ENCODE data around the gene ARL5B.

Gene ARL5B

DNA sequence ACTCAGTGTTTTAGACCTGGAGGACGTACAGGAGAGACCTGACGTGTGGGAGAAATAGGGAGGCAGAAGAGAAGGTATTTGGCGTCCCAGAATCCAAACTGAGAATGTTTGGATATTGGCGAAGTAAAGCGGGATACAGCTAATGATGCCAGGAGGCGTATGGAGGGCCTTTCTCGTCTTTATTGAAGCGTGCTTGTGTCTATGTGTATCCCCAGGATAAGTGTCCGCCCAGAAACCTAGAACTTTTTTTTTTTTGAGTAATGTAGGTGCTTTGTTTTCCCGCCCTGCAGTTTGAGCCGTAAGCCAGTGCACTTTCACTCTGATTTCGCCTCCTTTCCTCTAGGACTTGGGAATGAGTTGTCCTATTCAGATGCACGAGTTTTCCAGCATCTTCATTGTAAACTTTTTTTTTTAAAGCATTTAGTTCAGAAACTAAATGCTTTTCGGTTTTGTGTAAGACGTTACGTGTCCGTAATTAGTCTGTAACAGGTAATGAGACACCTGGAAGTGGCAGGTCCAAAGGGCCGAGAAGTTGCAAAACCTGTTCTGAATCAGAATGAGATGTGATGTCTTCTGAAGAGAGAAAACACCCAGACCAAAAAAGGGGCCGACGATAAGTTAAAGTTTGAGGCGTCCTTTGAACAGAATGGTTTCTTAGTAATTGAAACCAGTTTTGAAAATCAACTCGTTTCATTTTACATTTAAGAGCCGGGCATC is 746 bp downstream of the ARL5B start:
- no peak for DNase-seq

DNA sequence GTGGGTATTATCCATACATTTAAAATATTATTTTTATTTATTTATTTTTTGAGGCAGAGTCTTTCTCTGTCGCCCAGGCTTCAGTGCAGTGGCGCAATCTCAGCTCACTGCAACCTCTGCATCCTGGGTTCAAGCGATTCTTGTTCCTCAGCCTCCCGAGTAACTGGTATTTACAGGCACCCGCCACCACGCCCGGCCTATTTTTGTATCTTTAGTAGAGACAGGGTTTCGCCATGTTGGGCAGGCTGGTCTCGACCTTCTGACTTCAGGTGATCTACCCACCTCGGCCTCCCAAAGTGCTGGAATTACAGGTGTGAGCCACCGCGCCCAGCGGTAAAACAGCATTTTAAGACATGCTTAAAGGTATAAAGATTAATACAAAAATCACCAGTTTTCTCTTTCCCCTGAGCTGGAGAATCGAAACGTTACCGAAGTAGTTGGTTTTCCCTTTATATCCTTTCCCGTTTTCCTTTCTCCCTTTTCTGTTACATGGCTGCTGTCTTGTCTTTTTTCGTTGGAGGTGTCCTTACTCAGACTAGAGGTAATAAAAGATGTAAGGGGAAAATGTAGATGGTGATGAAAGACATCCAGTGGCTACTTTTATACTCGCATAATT is 1.7 kb downstream of the ARL5B start:
- no peak for DNase-seq

DNA sequence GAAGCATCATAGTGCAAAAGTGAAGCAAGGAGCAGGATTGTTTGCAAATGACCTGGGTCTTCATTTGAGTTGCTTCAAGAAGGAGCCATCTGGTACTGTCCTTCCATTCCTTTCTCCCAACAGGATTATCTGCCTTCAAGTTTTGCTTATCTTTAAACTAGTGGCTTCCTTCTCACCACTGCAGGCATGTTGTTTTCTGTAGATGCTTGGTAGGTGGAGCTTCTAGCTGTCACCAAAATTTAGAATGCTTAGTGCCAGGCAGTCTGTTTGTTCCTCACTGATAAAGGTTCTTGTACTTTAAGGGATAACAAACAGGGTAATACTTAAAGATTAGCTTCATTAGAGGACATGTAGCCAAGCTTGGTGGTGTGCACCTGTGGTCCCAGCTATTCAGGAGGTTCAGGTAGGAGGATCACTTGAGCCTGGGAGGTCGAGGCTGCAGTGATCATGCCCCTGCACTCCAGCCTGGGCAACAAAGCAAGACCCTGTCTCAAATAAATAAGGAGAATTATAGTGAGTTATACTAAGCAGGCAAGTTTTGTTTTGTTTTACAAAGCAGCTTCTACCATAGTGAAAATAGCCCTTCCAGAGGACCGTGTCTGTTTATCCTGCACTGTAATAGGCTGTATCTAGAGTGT is 5.7 kb downstream of the ARL5B start:
- DNase-seq = no peak

DNA sequence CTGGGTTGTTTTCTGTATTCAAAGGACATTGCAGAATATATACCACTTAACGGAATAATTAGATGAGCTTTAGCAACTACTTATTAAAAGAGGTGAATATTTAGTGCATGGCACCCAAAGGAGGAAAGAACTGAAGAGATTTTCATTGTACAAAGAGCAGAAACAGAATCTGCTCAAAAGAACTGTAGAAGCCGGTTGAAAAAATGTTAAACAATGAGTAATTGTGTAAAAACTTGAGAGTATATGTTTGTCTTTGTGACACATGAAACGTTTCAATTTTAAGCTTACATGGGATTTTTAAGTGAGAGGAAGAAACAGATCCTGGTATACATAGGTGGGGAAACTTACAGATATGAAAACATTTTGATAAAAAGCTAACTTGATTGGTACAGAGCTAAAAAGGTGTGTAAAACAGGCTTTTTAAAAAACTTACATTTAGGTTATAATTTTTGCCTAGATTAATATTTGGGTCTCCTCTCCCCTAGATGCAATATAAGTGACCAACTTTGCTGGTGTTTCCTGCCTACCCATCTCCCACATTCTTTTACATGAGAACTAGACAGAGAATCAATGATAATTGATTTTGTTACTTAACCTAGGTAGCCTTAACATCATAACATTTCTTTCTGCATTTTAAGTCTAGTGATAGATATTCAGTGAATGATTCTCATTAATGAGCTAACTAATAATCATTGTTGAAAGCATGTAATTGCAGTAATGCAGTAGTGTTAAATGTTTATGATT is 6.8 kb downstream of the ARL5B start:
- no peak for DNase-seq

DNA sequence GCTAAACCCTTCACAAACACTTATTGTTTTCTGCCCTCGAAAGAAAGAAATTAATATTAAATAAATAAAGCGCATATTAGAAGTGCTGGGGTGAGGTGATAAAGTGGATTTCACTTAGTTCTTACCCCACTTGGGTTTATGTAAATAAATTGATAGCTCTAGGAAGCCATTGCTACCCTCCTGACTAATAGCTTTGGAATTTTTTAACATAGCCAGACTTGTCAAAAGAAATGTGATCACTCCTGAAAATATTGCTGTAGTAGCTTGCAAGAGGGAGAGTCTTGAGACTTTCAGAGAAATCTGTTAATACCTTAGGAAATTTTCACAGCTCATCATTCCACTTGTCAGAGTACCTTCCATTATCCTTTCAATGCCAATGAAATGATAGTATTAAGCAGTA is 7.6 kb downstream of the ARL5B start:
- DNase-seq = no peak

DNA sequence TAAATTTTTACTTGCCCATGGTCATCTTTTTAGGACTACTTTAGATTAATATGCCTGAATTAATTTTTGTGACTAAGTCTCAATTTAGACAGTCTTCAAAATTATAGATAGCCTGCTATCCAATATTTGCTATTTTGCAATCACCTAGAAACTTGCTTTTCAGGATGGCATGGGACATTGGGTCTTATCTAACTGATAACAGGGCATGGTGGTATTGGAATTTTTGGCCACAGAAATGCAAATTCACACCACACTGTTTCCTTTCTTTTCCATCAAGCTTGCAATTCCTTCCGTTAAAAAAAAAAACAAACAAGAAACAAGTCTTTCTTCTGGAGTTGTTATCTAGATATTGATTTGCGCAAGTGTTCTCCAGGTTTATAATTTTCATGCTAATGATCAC is 8.8 kb downstream of the ARL5B start:
- no peak for DNase-seq

DNA sequence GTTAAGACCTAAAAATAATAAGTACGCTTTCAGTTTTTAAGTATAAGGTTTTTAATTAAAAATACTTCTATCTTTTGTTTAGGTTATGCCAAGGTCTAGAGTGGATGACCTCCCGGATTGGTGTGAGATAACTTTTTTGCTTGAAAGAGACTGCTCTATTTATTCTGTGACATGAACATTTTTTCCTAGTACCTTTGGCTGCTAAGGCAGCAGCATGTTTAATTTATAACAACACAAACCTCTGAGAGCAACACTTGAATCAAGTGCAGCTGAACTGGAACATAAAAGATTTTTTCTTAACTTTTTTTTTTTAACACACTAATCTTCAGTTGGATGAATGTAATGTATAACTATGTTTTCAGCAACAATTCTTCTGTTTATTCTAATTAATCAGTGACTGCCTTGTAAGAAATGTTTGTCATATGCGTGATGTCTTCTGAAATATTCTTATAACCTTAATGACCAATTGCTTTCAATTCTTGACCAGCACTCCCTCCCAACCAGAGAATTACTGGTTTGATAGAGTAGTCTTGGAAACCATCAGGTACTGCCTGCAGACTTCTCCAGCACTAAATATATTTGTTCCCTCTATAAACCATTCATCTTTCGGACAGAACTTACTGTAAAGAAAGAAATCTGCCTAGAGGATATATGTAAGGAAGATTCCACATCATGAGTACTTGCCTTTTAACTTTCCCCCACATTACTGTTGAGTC is 16.0 kb downstream of the ARL5B start:
- DNase-seq = no peak

DNA sequence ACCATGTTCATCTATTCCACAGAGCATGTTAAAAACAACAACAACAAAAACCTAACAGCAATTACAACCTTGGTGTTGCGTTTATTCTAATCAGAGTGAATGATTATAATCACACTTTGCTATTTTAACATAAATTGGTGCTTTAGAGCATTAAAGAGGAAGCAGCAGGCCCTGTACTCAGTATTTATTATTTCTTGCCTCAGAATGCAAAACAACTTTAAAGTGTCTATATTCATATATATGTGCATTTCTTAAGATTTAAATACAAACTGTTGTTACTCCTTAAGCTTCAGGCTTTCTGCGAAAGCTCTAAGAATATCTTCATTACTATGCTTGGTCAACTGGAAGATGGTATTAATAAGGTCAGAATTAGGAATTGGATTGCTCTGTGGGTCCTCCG is 21.5 kb downstream of the ARL5B start:
- DNase-seq = no peak

DNA sequence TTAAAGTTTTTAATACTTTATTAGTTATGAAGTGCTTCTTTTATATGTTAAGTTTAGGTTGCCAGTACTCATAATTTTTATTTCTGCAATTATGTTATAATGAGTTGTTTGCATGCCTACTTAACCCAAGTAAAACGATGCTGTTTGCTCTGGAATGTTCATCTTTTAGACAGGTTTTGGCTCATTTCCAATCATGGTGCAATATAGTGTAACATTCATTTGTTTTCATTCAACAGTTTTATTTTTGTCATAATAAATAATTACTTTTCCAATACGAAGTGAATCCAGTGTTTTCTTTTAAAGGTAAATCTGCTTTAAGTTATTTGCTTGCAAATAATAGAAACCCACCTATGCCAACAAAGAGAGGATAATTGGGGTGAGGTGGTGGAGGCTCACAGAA is 22.1 kb downstream of the ARL5B start:
- no peak for DNase-seq

DNA sequence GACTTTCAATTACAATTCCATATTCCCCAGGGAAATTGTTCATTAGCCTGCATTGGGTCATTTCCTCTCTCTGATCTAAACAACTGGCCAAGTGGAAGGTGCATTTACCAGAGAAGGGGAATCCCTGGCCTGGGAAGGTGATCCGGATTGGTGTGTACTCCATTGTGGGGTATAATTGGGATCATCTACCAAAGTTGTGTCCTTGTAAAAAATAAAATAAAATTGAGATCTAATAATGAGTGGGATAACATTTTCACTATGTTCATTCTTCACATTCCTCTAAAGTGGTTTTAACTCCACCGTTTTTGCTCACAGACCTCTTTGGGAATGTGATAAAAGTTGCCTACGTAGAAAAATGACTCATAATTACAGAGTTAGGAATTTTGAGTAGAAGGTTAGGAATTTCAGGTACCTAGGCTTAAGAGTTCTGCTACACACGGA is 22.8 kb downstream of the ARL5B start:
- no peak for DNase-seq

DNA sequence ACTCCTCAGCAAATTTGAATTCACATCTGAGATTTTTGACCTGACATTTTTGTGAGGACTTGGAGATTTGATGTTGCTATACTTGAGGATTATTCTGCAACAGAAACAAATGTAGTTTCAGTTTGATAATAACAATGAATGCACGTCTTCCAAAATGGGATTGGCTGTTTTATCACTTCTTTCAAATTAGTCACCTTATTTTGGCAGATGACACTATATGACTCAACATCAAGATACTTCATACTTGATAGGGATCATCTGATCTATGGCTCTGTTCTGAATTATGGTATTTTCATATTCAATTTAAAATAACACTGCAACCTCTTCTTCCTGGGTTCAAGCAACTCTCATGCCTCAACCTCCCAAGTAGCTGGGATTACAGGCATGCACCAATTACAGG is 24.2 kb downstream of the ARL5B start:
- DNase-seq = no peak

DNA sequence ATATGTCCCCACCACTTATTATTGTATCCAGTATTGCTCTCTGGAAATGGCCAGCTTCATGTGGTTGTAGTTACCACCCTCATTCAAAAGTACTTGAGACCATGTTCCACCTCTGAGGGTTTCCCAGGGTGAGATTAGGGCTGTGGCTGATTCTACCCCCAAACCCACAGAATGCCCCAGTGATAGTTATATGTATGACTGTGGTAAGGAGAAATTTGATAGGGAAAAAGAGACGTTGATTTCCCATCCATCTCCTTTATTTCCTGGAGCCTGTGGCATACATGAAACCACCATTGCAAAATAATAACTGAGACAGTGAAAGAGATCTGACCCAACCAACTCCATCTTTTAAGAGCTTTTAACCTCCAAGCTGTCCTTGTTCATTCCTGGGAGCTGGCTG is 25.2 kb downstream of the ARL5B start:
- no peak for DNase-seq

DNA sequence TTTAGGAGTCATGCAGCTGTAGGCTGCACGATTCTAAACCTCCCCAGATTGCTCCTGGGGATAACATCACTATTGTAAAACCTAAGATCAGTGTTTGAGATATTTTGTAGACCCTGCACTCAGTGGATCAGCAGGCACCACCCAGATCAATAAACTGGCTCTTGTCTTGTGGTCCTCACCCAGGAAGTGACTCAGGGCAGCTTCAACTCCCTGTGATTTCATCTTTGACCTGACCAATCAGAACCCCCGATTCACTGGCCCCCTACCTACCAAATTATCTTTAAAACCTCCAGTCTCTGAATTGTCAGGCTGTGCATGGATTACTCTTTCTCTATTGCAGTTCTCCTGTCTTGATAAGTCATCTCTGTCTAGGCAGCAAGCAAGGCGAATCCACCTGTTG is 25.7 kb downstream of the ARL5B start:
- no peak for DNase-seq

DNA sequence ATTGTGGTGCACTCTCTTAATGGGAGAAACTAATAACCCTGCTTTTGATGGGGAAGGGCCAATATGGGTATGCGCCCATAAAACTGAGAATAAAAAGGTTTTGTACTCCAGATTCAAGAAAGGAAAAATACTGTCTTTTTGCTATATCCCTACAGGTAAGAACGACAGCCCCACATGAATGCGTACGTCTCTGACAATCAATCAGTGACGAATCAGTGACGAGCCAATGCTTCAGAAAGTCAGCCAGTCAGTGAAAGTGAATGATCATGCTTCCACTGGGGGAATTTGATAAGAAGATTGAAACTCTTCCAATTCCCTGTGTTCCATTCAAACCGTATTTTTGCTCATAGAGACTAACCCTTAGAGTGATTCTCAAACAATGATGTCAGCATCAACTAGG is 26.3 kb downstream of the ARL5B start:
- no peak for DNase-seq

DNA sequence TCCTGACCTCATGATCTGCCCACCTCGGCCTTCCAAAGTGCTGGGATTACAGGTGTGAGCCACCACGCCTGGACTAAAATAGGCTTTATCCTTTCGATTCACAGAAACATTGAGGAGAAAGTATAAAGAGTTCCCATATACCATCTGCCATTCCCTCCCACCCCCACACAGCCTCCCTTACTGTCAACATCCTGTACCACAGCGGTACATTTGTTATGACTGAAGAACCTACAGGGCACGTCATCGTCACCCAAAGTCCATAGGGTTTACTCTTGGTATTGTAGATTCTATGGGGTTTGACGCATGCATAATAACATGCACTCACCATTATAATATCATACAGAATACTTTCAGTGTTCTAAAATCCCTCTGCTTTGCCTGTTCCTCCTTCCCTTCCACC is 28.0 kb downstream of the ARL5B start:
- no peak for DNase-seq

DNA sequence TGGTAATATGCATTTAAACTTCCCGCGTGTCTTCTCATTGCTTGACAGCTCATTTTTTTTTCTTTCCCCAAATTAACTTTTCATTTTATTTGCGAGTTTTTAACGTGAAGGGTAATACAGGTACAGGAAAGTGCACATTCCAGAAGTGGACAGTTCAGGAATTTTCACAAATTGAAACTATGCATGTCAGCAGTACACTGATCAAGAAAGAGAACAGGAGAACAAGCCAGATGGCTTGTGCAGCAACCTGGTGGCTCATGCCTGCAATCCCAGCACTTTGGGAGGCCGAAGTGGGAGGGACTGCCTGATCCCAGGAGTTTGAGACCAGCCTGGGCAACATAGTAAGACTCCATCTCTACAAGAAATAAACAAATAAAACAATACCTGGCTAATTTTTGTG is 28.5 kb downstream of the ARL5B start:
- no peak for DNase-seq

DNA sequence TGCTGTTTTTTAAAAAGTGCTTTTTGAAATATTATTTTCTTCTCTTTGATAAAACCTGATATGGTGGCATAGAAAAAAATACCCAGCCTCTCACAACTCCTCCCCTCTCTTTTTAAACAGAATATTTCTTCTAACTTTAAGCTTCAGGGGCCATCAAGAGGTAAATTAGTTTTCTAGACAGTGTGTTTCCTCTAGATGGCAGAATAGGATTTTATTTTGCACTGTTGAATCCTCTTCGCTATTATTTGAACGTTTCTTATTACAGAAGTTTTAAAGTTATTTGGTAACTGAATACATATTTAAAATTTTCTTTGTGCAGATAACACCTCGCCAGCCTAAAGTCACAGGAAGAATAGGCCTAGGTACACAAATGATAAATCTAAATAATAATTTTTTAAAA is 30.3 kb downstream of the ARL5B start:
- DNase-seq = no peak

DNA sequence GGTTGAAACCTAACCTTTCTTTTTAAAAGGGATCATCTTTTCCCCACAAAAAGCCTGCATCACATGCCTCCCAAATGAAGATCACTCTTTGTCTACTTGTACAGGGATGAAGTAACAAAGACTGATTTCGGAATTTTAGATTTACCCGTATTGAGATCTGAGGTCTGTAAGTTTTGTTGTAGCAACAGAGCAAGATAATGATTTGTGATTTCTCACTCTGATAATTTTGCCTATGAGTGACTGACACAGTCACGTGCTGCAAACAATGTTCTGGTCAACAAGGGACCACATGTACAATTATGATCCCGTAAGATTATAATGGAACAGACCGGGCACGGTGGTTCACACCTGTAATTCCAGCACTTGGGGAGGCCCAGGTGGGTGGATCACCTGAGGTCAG is 31.3 kb downstream of the ARL5B start:
- no peak for DNase-seq

DNA sequence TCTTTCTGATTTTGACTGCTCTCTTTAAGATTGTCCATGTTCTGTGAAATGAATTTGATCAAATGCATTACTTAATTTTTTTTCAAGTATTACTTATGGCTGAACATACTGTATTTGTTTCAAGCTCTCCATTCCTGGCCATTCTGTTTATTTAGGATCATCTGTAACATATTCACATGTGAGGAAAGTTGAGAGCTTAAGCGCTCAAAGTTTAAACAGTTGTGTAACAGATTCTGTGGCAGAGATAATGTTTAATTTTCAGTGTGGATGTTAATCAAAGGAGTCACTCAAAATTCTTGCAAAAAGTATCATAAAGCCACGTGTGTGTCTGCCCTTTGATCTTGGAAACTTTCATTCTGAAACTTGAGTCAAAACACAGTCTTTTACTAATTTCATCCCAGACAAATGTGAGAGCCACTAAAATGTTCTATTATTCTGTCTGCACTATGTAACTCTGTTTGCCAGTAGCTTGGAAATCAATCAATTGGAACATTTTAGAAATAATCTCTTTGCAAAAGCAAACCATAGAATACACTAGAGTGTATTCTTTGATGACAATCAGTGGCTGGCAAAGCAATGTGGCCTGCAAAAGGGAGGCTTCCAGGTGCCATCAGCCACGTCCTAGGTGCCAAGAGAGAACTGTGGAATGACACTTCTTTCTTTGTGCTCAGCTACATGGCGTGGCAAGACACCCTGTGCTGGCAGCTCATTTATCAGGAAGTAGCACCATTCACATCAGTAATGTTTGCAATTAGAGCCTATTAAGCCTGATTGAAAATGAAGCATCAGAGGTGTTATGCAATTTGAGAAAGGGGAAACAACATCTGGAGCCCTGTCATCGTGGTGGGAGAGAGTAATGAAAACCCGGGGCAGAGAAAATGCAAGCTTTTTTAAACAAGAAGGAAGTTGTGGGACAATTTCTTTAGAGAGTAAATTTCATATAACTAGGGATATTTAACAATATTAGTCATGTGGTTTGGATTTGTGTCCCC is 40.9 kb downstream of the ARL5B start:
- DNase-seq = no peak

DNA sequence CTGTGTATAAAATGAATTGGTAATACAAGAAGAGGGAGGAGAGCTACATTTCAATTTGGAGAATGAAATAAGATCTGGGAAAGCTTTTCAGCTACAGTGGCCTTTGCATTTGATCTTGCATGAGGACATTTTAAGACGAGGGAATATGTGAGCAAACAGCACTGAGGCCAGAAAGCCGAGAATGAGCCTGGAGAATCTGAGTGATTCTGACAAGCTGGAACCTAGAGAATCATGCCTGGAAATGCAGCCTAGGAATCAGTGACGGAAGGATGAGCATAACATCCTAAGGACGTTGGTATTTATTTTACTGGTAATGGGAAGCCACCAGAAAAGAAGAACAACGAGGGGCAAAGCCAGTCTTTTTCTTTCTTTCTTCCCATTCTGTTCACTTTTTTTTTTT is 44.3 kb downstream of the ARL5B start:
- no peak for DNase-seq

DNA sequence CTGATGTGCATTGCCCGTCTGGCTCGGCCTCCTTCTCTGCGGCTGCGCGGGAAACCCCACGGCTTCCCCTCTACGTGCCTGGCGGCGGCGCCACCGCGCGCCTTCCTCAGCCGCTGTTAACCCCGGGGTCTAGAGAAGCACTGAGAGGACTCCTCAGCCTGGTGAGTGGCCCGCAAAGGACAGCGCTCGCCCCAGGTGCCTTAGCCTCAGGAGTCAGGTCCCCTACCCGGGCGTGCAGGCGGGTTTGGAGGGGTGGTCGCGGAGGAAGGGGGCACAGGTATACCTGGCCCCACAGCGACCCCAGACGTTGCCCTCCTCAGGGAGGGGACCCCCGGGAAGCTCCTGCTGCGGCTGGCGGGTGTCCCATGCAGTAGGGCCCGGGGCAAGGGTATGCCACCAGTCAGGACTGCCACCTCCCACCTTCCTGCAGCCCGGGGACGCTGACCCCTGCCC is 51.0 kb downstream of the ARL5B start:
- DNase-seq = no peak

DNA sequence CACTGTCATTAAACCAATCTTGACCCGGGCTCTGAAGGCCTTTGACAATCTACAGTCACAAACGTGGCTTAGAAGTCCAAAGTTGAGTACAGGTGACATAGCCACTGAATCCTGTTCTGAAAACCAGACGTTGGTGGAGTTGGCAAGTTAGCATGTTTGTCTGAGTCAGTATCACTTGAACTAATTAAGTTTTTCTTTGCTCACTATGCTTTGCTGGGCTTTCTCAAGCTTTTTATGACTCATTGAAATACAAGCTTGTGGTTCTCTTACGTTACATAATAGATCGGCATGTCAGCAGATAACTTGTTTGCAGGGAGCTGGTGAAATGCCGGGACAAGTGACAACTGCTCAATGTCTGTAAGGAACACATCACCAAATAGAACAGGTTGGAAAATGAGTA is 53.8 kb downstream of the ARL5B start:
- DNase-seq = no peak
